ENCODE data around the gene AHSA1.
"Not testable (repeated sequence)": the region's sequence is repeated elsewhere in the genome, so short reads cannot be mapped to it uniquely, and the experiment has no call there.

Gene AHSA1

GRCh38 chr14:77457522-77458248, at the start of gene AHSA1, which contains the start of gene VIPAS39:
Gene AHSA1 (plus strand): TSS chr14:77458093. CDS start chr14:77458190, 97 bp downstream.
Gene VIPAS39 (minus strand): TSS chr14:77457601. CDS start chr14:77454102, 3,499 bp downstream.
- peak; percentile 100 for DNase-seq (ENCODE audit: low read depth)

GRCh38 chr14:77409131-77409533, 48.8 kb upstream of the AHSA1 start:
- peak; percentile 29 for DNase-seq (ENCODE audit: low read depth)

GRCh38 chr14:77415403-77416030, 42.4 kb upstream of the AHSA1 start:
- DNase-seq (ENCODE audit: low read depth) = not testable (repeated sequence)

DNA sequence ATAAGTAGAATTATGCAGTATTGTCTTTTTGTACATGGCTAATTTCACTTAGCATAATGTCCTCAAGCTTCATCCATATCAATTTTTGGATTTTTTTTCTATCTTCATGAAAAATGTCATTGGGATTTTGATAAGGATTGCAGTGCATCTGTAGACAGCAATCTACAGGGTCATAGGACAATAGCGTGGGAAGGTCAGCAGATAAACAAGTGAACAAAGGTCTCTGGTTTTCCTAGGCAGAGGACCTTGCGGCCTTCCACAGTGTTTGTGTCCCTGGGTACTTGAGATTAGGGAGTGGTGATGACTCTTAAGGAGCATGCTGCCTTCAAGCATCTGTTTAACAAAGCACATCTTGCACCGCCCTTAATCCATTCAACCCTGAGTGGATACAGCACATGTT, 41.8 kb upstream of the AHSA1 start:
- not testable (repeated sequence) for DNase-seq (ENCODE audit: low read depth)

- no peak for DNase-seq (ENCODE audit: low read depth)
These were observed 41.1 kb upstream of the AHSA1 start for GRCh38 chr14:77416836-77417235.

DNA sequence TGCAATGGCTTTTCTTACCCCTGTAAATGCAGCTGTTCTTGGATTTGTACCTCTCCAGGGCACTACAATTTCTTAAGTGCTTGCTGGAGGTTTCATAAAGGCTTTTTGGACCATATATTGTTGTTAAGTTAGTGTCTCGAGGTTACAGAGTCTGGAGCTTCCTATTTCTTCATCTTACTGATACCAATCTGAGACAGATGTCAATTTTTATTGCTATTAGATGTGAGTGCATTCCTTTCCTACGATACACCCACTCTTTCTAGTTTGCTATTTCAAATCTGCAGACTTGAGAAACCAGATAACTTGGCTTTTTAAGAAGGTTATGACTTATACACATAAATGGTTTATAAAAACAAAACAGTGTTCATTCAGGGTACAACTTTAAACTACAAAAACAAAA, 36.7 kb upstream of the AHSA1 start:
- DNase-seq (ENCODE audit: low read depth) = peak; percentile 65

GRCh38 chr14:77423423-77423822, 34.5 kb upstream of the AHSA1 start, which contains the start of gene NOXRED1:
Gene NOXRED1 (minus strand): TSS chr14:77423523. CDS start chr14:77422889, 634 bp downstream.
- DNase-seq (ENCODE audit: low read depth) = no peak

DNA sequence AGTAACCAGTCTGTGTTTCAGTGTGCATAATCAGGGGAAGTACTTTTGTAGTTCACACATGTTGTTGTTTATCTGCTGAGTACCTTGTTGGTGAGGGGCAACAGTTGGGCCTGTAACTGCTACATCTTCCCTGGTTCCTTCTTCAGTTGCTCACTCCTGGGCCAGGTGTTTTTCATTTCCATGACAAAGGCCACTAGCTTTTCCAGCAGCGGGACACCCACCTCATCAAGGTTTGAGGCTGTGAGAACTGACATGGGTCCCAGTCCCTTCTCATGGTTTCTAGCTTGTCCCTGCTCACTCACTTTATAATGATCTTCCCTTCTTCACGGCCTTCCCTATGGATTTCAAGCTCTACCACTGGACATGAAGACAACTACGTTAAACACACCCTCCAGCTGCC, 33.0 kb upstream of the AHSA1 start:
- DNase-seq (ENCODE audit: low read depth) = no peak

GRCh38 chr14:77426396-77426795, 31.5 kb upstream of the AHSA1 start:
- DNase-seq (ENCODE audit: low read depth) = no peak

DNA sequence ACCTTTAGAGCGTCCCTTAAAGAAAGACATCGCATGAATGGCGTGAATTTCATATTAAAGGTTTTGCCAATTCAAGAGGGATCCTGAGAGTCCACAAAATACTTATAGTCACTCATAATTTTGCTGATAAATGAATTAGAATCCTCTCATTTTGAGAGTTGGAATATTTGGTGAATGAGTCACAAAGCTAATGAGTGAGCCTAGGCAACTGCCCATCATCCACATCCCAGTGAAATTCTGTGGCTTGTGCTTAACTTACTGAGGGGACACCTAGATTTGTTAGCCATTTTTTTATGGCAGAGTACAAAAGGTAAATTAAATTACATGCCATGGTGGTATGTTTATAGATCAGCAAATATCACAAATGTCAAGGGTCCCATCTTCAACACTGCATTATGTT, 21.9 kb upstream of the AHSA1 start:
- peak; percentile 12 for DNase-seq (ENCODE audit: low read depth)

- no peak for DNase-seq (ENCODE audit: low read depth)
These were observed 19.3 kb upstream of the AHSA1 start for GRCh38 chr14:77438596-77438995.

- DNase-seq (ENCODE audit: low read depth) = no peak
These were observed 18.0 kb upstream of the AHSA1 start for GRCh38 chr14:77439861-77440260.

GRCh38 chr14:77442196-77442595, 15.7 kb upstream of the AHSA1 start:
- no peak for DNase-seq (ENCODE audit: low read depth)

- DNase-seq (ENCODE audit: low read depth) = no peak
These were observed 1.8 kb upstream of the AHSA1 start for GRCh38 chr14:77455966-77456640.

DNA sequence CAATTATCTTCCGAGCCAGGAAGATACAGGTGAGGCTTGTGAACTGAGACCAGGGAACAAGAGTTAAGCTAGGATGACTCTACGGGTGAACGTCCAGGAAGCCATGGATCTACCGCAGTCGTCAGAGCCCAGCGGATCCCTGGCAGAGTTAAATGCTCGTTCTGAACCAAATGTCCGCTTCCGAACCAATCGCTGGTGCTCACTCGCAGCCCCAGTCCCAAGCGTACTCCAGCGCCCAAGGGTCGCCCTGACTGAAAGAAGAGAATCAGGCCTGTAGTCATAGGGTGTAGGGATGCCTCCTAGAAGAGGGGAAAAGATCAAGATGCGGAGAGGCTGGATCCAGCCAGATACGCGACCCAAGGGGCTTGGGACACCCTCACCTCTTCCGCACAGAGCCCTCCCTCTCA, 775 bp upstream of the AHSA1 start:
- peak; percentile 49 for DNase-seq (ENCODE audit: low read depth)

DNA sequence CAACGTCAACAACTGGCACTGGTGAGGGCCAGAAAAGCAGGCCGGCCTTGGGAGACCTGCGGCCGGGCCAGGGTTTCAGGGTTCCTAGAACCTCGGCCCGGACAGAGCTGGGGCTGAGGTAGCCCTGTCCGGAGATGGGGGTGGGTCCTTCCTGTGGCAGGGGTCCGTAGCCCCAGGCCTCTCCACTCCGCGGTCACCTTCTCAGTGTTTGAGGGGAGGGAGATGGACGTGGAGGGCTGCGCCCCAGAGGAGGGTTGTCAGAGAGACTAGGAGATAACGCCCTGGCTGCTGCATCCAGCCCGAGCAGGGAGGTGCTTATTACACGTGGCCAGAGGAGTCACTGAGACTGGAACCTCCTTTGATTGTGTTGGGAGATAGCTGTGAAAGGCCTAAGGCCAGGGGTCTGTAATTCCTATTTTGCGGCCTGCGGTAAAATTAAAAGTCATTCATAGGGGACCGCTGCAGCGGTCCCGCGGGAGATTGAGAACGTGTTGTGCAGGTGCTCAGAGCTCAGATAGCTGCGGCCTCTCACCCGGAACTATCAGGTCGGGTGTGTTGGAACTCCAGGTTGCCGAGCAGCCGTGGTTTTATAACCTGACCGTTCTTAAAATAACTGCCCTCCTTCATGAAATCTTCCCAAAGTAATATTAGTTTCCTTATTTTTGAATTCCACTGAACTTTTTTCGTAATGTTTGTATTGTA, 507 bp downstream of the AHSA1 start:
- DNase-seq (ENCODE audit: low read depth) = peak; percentile 50

- DNase-seq (ENCODE audit: low read depth) = peak; percentile 80
These were observed 1.3 kb downstream of the AHSA1 start for GRCh38 chr14:77459072-77459723.

DNA sequence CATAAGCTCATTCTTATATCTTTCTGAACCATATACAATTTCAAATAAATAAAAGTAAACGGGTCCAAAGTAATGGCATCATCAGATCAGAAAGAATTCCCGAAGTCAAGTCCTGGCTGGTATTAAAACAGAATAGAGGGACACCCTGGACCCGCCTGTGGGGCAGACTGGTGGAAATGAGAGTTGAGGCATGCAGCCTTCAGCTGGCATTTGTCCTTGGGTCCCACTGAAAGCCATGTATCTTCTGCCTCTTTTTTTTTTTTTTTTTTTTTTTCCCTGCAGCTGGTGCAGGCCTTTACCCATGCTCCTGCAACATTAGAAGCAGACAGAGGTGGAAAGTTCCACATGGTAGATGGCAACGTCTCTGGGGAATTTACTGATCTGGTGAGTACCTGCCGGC, 9.9 kb downstream of the AHSA1 start:
- DNase-seq (ENCODE audit: low read depth) = no peak

DNA sequence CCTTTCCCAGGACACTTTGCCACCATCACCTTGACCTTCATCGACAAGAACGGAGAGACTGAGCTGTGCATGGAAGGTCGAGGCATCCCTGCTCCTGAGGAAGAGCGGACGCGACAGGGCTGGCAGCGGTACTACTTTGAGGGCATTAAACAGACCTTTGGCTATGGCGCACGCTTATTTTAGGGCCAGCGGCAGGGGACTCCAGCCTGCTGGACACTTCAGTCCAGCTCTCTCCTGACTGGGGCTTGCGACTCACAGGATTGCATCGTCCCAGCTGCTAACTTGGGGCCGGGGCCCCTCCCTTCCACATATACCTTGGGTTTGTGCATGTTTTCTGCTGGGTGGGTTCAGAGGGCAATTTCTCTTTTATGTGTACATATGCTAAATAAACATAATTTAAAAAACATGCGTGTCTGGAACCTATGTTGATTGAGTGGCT, 11.2 kb downstream of the AHSA1 start:
- DNase-seq (ENCODE audit: low read depth) = no peak

DNA sequence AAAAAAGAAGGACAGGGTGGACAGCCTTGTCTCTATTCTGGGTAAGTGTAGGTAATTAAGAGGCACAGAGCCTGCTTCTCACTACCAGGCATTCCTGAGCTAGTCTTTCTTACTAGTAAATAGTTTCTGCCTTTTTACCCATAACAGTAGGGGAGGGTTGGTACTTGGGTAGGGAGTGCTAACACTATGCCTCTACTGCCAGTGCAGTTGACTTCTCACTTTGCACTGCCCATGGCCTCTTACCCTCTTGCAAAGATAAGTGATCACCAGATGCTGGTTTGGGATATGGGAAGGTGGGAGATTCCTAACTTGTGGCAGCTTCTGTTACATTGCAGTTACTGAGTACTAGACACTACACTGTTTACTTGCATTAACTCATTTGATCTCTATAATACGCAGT, 11.6 kb downstream of the AHSA1 start:
- DNase-seq (ENCODE audit: low read depth) = no peak

DNA sequence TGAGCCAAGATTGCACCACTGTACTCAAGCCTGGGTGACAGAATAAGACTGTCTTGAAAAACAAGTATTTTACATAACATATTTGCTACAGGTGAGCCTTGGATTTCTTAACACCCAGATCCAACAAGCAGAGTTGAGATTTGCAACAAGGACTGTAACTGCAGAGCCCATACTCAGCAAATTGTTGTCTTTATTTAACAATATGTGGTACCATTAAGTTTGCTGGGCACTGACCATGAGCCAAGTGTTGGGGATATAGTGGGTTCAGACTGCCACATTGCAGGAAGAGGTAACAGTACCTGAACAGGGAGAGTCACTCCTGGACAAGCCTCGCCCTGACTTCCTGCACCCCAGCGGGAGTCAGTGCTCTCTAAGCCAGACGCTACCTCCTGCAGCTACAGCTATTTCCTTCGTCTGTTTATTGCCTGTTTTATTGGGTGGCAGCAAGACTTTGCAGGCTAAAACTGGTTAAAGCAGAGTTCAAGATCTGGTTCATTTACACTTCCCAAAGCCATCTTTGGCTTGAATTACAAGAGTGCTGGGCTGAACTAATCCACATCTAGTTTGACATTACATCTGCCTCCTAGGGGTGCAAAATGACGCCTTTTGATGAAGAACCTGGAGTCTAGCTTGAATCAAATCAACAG, 12.5 kb downstream of the AHSA1 start:
- DNase-seq (ENCODE audit: low read depth) = no peak

Data from iris pigment epithelial cell (primary cell).